Tibial artery (tissue), 4 donors: ENCODE data around the gene ADARB1.

Source experiments
- DNase-seq, 2 donors: peaks; one replicate each; pipeline ENCODE4 v3.0.0-alpha.2; 2019
- H3K27ac ChIP-seq, 2 donors: fragments of 200-600 bp; sonication (generic) in 1 of 2; 1 replicate in 1 of 2; 2 replicates in 1 of 2; pipeline ENCODE4 v1.5.1; 2018 to 2019; ENCODE audit warnings: mild to moderate bottlenecking in 1 of 2
- H3K27me3 ChIP-seq, 2 donors: fragments of 200-600 bp; sonication (generic) in 1 of 2; one replicate each; pipeline versions ENCODE4 v1.5.1 to v1.6.0; 2016 to 2019
- H3K36me3 ChIP-seq, 3 donors: fragments of 200-600 bp; sonication (generic) in 2 of 3; one replicate each; pipeline ENCODE4 v1.5.1; 2016 to 2019; ENCODE audit warnings: mild to moderate bottlenecking in 2 of 3
- H3K4me1 ChIP-seq, 4 donors: fragments of 200-600 bp; sonication (generic) in 2 of 4; 1 replicate in 3 of 4; 2 replicates in 1 of 4; pipeline ENCODE4 v1.5.1; 2016 to 2019
- H3K4me3 ChIP-seq, 2 donors: fragments of 200-600 bp; sonication (generic) in 1 of 2; 1 replicate in 1 of 2; 2 replicates in 1 of 2; pipeline ENCODE4 v1.5.1; 2018 to 2019; ENCODE audit warnings: mild to moderate bottlenecking in 2 of 2
- H3K9me3 ChIP-seq, 3 donors: fragments of 200-600 bp; sonication (generic) in 1 of 3; one replicate each; pipeline ENCODE4 v1.5.1; 2016 to 2019
- intact Hi-C: fragments of 100-400 bp; cut with DNase I; formaldehyde crosslinking; loops from one replicate; pipeline ENCODE4 v1.15.0; 2023; ENCODE audit warnings: low total_unique reads
- TF ChIP-seq, protein P1 (sequence below), 2 experiments: fragments of 200-600 bp in 1 of 2; fragments of 450-650 bp in 1 of 2; IDR thresholded peaks; one replicate each; pipeline ENCODE4 v1.5.1; 2017 to 2019; ENCODE audit warnings: antibody characterized with exemption in 2 of 2, mild to moderate bottlenecking in 1 of 2, moderate library complexity in 1 of 2

The ADARB1 gene

GRCh38 chr21:45051580-45052434 is 22.6 kb upstream of the ADARB1 start:
- intact Hi-C loops, result loop anchor here (5.0 kb wide), 1 partner anchor 100 kb away; no protein-coding TSS in a partner anchor
- Histone ChIP-seq H3K4me1 (peaks cover 5 to 95% (median 62%) of the 10 kb centered on the region in 4 donors), H3K9me3 (peaks cover 0 to 7% (median 0%) of the 10 kb centered on the region in 3 donors), H3K27ac (peak overlapping the region; percentile 92 to 98), H3K4me3 (no peak overlapping the region), H3K27me3 (no peaks in the 10 kb centered on the region), H3K36me3 (no peaks in the 10 kb centered on the region)
- TF ChIP-seq, protein P1, sequence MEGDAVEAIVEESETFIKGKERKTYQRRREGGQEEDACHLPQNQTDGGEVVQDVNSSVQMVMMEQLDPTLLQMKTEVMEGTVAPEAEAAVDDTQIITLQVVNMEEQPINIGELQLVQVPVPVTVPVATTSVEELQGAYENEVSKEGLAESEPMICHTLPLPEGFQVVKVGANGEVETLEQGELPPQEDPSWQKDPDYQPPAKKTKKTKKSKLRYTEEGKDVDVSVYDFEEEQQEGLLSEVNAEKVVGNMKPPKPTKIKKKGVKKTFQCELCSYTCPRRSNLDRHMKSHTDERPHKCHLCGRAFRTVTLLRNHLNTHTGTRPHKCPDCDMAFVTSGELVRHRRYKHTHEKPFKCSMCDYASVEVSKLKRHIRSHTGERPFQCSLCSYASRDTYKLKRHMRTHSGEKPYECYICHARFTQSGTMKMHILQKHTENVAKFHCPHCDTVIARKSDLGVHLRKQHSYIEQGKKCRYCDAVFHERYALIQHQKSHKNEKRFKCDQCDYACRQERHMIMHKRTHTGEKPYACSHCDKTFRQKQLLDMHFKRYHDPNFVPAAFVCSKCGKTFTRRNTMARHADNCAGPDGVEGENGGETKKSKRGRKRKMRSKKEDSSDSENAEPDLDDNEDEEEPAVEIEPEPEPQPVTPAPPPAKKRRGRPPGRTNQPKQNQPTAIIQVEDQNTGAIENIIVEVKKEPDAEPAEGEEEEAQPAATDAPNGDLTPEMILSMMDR (IDR thresholded peaks at IDR 0.05), result no peak
- peak; percentile 57 to 90 for DNase-seq

- TF ChIP-seq, protein P1 (IDR thresholded peaks at IDR 0.05), result no peak
- no peaks in the 10 kb centered on the region for H3K9me3 ChIP-seq
- H3K27me3 ChIP-seq, result no peaks in the 10 kb centered on the region
- H3K4me1 ChIP-seq, result peaks cover 5 to 88% (median 59%) of the 10 kb centered on the region in 4 donors
- H3K36me3 ChIP-seq, result no peaks in the 10 kb centered on the region
- DNase-seq, result peak in 1 of 2 donors; percentile 62
- no peak overlapping the region for H3K4me3 ChIP-seq
- intact Hi-C loops, result loop anchor here (5.0 kb wide), 1 partner anchor 101 kb away; no protein-coding TSS in a partner anchor
- H3K27ac ChIP-seq, result peak overlapping the region; percentile 92 to 98
Observed at GRCh38 chr21:45052960-45053359, 21.4 kb upstream of the ADARB1 start.

GRCh38 chr21:45053561-45054226 is 20.7 kb upstream of the ADARB1 start:
- DNase-seq, result peak in 1 of 2 donors; percentile 62
- Histone ChIP-seq H3K4me3 (no peak overlapping the region), H3K4me1 (peaks cover 5 to 82% (median 55%) of the 10 kb centered on the region in 4 donors), H3K27me3 (no peaks in the 10 kb centered on the region), H3K9me3 (no peaks in the 10 kb centered on the region), H3K36me3 (no peaks in the 10 kb centered on the region), H3K27ac (peak overlapping the region; percentile 92 to 98)
- intact Hi-C loops, result loop anchor here (5.0 kb wide), 1 partner anchor 101 kb away; no protein-coding TSS in a partner anchor
- TF ChIP-seq, protein P1 (IDR thresholded peaks at IDR 0.05), result no peak

DNA sequence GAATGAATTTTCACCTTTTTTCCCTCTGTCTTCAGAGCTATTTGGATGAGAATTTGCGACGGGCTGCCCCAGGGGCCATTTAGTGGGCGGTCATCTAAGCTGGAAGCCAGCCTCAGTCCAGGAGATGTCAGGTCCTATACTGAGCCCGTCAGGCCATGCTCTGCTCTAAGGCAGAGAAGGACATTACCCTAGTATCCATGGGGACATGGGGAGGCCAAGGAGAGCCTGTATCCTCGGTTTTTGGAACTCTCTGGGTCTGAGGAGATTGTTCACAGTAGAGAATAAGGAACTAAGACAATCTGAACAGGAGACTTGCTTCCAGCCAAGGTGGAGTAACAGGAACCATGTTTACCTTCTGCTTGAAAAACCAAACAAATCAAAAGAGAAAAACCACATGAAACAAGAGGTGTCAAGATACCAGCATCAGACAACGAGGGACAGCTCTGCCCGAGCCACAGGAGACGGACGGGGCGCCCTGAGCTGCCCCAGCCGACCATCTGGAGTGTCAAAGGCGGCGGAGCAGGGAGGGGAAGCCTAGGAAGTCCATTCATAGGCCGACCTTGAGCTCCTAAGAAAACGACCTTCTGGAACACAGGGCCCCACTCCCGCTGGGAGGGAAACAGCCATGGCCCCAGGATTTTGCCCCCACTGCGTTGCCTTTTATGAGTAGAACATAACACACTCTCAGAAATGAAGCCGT is 20.0 kb upstream of the ADARB1 start:
- peaks cover 5 to 75% (median 50%) of the 10 kb centered on the region in 4 donors for H3K4me1 ChIP-seq
- TF ChIP-seq, protein P1 (IDR thresholded peaks at IDR 0.05), result no peak
- H3K27ac ChIP-seq, result peak overlapping the region; percentile 92 to 98
- peak in 1 of 2 donors; percentile 27 for DNase-seq
- no peaks in the 10 kb centered on the region for H3K36me3 ChIP-seq
- intact Hi-C loops, result loop anchor here (5.0 kb wide), 1 partner anchor 102 kb away; no protein-coding TSS in a partner anchor
- H3K9me3 ChIP-seq, result no peaks in the 10 kb centered on the region
- no peak overlapping the region for H3K4me3 ChIP-seq
- H3K27me3 ChIP-seq, result no peaks in the 10 kb centered on the region

GRCh38 chr21:45054927-45055612 is 19.3 kb upstream of the ADARB1 start:
- peak in 1 of 2 donors; percentile 74 for DNase-seq
- Histone ChIP-seq H3K4me1 (peaks cover 5 to 71% (median 43%) of the 10 kb centered on the region in 4 donors), H3K9me3 (no peaks in the 10 kb centered on the region), H3K27me3 (no peaks in the 10 kb centered on the region), H3K36me3 (no peaks in the 10 kb centered on the region), H3K4me3 (no peak overlapping the region), H3K27ac (peak overlapping the region; percentile 92 to 98)
- intact Hi-C loops, result loop anchor here (5.0 kb wide), 1 partner anchor 103 kb away; no protein-coding TSS in a partner anchor
- TF ChIP-seq, protein P1 (IDR thresholded peaks at IDR 0.05), result no peak
